Activated CD8-positive, alpha-beta memory T cell treated with anti-CD3 and anti-CD28 coated beads for 24 hours (primary cell): Measurements from ENCODE around the gene PISD.

Experiments
- DNase-seq: peaks from one replicate; pipeline ENCODE4 v3.0.0-alpha.2; 2020

Gene PISD

DNA sequence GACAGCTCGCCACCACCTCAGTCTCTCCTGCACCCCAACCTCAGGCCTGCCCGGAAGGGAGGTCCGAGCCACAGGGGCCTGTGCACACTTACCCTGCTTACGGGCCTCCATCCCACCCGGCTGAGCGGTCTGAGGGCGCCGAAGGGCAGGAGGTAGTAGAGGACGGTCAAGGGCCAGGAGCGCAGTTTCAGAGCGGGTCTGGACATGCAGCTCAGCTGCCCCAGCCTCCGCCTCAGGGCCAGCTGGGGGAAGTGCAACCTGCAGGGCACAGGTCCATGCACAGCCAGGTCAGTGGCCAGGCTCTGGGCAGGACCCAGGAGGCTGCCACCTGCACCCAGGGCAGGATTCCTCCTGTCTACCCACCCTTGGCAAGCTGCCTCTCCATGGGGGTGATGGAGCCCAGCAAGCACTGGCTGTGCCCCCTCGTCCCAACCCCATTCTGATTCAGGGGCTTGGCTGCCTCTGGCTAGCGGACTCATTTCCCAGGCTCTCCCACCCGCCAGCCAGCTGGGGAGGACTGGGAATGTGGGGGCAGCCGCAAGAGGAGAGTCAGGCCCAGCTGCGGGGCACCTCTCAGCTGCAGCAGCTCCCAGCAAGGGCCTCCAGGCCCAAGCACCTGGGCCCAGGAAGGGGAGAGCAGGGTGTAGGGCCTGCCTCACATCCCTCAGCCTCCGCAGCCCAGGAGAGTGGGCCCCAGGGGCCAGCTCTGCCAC lies 38.3 kb downstream of the PISD start:
- DNase-seq: no peak

DNA sequence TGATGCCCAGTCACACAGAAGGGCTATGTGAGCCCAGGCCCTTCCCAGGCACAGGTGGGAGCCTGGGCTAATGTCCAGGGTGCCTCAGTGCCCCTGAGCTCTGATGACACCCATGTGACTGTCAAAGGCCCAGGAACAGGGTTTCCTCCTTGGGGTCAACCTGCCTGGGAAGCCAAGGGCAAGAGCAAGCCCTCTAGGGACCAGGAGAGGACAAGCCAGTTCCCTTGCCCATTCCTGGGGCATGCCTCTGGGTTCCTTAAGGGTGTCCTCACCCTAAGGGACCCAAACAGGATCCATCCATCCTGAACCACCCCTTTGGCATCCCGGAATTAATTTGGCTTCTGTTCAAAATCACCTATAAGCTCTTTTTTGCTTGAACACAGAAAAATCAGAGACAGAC lies 39.0 kb downstream of the PISD start:
- no peak for DNase-seq

DNA sequence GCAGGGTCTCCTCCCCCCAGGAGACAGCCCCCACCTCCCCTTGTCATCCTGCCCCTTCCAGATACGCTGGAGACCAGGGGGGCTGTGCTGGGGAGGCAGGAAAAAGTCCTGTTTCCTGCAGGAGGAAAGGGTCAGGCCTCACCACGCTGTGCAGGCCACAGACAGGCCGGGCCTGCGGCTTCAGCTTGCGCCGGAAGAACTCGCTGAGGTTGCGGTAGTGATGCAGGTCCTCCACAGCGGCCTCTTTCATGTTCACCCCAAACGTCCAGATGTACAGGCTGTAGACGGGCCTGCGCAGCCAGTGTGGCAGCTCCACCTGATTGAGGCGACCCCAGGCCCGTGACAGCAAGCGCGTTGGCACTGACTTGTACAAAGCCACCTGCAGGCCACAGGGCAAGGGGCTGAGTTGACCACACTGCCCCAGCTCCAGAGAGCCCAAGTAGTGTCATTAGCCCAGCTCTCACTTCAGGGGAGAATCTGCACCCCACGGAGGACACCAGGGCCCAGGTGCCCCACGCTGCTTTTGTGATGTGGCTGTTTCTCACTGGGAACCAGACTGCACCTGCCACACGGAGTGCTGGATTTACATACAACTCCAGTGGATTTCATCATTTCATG lies 40.4 kb downstream of the PISD start:
- DNase-seq: no peak

DNA sequence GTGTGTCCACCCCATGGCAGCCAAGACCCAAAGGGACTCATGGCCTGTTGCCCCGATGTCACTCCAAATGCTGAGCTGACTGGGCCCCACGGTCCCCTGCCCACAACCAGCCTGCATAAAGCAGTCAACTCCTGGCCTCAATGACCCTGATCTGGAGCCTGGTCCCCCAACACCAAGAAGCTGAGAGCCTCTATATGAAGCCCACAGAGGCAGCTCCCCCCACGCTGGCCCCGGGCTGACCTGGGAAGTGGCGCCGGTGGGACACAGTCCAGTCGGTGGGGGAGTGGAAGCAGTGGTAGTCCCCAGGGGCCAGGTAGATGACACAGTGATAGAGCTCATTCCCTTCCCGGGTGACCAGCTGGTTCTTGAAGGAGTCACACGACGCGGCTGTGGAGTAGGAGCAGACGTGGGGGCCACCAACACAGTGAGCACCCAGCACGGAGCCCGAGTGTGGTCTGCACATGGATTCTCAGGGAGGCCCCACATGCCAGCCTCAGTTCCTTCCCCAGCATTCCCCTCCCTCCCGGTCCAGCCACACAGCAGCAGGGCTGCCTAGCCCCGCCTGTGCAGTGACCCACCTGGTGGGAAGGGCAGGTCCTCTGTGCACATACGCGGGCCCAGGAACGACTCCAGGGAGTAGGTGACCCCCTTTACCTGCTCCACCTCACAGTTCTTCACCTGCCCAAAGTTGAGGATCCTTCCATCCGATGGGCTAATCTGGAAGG lies 41.1 kb downstream of the PISD start:
- DNase-seq: no peak

DNA sequence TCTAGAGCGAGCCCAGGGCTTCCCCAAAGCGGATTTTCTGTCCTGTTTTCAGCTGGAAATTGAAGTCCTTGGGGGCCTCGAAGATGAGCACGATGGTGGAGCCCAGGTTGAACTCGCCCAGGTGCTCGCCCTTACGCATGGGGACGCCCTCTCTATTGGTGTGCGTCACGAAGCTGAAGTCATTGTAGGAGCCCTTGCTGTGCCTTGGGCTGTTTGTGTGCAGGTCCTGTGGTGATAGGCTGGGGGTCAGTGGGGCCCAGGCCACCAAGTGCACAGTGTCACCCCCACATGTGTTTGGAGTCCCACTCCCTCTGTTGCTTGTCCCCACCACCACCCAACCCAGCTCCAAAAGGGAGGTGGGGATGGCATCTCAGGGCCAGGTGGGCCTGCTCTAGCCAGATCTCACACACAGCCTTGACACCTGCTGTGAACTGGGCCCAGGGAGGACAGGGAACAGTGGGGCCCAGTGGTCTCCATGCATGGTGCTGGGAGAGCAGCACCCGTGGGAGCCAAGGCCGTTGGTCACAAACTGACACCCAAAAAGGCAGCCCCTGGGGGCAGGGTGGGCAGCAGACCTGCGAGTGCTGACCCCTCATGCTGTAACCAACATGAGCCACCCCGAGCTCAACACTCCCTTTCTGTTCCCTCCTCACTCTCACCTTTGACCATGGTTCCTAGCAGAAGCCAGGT lies 42.3 kb downstream of the PISD start:
- DNase-seq: no peak

DNA sequence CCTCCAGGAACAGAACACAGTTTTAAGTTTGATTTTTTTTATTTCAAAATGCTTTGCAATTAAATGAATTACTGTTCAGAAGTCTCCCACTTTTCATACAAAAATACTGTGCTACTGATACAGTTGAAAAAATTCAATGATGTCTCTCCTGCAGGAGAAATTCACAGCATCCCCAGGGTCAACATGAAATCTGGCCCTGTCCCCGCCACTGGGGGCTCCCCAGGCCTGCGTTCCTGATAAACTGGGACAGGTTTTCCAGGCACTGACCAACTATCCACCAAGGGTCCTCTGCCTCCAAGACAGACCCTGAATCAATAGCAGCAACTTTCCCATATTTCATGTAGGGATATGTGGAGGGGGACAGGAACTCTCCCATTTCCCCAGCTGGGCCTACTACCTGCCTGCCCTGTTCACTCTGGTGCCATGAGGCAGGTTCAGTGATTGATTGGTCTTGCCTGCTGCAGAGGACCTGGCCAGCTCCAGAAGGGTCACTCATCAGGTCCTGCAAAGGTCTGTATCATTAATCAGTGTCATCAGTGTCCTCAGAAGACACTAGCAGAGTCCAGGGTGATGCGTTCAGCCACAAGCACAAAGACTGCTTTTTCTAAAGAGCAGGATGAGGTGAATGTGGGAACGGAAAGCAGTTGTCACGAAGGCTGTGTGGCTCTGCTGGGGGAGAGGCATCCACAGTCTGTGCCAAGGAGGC lies 43.4 kb downstream of the PISD start:
- no peak for DNase-seq

DNA sequence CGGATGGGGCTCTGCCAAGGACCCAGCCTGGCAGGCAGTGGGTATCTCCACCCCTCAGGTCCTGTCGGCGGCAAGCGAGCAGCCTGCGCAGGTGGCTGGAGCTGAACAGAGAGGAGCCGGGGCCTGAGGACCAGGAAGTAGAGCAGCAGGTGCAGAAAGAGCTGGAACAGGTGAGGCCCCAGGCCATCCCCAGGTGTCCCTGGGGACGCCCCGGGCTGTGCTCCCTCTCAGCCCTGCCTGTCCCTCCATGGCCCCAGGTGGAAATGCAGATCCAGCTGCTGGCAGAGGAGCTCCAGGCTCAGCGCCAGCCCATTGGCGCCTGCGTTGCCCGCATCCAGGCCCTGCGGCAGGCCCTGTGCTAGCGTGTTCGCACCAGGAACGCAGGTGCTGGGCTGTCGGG lies 44.0 kb downstream of the PISD start:
- DNase-seq: no peak

DNA sequence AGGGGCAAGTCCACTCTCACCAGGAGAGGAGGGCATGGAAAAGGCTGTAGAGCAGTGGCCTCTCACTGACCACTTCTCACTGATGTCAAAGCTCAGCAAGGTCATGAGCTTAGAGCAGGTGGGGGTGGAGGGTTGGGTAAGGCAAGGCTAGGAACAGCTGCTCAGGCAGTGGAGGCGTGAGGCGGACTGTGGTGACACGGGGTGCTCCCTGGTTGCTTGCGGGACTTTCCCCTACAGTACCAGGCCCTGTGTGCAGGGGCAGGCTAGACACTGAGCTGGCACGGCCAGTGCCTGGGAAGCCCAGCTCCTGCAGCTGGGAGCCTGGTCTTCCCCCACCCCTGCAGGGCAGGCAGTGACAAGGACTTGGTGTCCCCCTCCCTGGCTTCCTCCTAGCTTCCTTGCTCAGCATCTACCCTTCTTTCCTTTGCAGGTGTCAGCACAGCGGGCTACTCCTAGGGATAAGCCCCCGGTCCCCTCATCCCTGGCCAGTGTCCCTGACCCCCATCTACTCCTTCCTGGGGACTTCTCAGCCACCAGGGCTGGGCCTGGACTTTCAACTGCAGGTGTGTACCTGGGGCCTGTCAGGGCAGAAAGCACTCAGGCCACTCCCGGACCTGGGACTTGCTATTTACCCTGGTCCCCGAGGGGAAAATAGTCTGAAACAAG lies 45.6 kb downstream of the PISD start:
- no peak for DNase-seq

DNA sequence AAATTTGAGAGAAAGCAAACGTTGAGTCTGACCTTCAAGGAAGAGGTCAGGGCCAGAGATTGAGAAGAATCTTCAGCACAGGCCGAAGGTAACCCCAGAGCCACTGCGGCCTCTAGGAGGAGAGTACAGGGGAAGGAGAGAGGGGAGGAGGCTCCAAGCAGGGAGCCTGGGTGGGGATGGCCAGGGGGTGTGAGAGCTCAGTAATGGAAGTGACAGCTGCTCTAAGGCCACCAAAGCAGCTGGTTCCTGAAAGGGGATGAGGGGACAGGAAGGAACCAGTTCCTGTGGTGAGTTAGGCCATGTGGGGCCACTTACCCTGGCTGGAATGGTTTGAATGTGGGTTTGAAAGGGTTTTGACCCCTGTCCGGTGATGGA lies 46.1 kb downstream of the PISD start:
- no peak for DNase-seq

DNA sequence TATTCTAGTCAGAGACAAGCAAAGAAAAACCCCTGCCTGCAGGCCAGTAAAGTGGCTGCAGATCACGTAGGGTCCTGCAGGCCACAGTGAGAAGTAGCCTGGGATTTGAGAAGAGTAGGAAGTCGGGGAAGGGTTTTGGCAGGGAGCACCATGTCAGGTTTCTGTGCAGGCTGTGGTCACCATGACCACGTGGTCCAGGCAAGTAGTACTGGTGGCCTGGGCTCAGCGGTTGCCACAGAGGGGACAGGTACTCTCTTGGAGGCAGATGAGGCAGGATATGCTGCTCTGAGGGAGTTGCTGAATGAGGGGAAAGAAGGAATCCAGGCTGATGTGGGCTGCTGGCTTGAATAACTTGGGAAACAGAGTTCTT lies 46.5 kb downstream of the PISD start:
- no peak for DNase-seq

DNA sequence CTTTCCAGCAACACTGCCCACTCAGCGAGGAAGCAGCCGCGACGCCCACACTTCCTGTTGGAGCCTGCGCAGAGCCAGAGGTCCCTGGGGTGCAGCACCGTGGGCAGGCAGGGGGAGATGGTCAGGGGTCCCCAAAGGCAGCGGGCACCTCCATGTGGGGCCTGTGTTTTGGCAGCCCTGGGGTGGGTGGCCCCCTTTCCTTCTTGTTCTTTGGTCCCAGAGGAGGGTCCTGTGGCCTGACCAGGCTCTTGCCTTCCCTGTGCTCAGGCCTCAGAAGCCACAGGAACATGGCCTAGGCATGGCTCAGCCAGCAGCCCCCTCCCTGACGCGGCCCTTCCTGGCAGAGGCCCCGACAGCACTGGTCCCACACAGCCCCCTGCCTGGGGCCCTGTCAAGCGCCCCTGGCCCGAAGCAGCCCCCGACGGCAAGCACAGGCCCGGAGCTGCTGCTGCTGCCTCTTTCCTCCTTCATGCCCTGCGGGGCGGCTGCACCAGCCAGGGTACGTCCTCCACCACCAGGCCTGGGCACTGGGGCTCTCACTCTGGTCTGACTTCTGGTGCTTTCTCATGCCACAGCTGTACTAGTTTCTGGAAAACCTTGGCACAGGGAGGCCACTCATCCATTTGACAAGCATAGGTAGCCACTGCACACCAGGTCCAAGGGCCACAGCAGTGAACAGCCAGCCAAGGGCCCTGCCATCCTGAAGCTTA lies 47.1 kb downstream of the PISD start:
- DNase-seq: no peak

DNA sequence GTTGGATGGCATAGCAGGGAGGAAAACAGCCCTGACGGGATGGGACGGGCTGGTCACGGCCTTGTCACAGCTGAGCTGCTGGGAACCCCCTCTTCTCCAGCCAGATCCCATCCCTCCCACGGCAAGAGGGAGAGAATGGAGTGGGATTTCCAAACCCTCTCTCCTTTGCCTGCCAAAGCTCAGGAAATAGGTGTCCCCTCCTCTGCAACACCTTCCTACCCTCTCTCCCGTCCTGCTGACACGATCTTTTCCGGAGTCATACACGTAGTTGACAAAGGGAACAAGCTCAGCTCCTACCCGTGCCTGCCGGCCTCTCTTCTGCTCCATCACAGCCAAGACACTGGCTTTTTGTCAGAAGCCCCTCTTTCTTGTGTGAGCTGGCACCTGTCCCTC lies 48.1 kb downstream of the PISD start:
- DNase-seq: no peak

DNA sequence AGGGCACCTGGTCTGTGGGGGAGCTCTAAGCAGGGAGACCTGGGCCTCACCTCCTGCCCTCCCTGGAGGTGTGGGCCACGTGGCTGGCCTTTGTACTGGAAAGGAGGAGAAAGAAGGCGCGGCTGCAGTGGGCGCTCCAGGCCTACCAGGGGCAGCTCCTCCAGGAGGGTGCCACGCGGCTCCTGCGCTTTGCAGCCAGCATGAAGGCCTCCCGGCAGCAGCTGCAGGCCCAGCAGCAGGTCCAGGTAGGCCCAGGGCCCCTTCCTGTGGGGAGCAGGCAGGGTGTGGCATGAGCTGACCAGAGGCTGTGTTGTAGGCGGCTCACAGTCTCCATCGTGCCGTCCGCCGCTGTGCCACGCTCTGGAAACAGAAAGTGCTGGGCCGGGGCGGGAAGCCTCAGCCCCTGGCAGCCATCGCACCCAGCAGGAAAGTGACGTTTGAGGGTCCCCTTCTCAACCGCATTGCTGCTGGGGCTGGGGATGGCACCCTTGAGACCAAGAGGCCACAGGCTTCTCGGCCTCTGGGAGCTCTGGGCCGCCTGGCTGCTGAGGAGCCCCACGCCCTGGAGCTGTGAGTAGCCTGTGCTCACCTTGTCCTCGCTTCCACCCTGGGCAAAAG lies 48.6 kb downstream of the PISD start:
- no peak for DNase-seq

DNA sequence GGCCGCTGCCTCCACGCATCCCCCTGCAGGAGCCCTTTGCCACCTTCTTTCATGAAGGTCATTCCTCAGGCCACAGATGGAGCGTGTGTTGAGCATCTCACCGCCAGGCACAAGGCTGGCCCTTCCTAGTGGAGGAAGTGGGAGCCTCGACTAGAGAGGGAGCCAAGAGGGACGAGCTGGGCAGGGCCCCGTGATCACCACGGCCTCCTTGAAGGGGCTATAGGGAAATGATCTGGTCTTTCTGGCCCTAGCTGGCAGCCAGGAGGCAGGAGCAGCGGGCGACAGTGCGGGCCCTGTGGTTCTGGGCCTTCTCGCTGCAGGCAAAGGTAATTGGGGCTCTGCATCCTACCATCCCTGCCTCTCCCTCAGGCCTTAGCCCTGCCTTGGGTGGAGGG lies 49.1 kb downstream of the PISD start:
- DNase-seq: no peak

DNA sequence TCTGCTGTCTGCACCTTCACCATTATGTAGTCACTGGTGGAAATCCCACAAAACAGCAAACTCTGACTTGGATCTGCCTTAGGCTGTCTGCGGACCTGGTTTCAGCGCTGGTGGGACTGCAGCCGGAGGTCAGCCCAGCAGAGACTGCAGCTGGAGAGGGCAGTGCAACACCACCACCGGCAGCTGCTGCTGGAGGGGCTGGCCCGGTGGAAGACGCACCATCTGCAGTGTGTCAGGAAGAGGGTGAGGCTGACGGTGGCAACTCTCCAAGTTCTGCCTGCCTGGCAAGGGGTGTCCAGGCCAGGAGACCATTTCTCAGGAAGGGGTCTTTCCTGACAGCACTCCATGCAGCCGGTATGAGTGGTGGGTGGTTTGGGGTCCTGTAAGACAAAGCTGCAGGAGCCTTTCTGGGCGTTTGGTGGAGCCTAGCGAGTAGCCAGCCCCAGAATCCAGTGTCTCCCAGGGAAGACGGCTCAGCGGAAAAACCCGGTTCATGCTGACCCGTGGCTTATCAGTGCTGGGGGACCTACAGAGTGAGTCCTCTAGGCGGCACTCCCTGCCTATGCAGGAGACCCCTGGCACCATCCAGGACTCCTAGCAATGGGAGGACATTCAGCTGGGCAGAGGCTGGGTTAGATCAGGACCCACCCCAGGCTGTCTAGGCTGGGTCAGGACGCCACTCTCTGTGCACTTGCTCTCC lies 50.8 kb downstream of the PISD start:
- no peak for DNase-seq

DNA sequence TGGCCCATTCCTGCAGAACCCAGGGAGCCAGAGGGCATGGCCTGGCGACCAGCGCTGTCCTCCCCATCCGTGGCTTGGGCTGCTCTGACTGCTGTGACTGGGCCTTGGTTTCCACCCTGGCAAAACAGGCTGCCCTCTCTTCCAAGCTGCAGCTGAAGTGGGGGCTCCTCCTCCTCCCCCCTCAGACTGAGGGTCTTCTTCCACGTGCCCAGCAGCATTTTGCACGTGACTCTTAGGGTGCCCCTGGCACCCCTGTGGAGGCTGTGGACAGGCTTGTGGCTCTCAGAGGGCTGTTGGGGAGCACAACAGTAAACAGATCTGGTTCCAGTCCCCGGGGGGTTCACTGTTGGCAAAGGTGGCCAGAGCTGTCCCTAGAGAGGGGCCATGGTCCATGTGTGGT lies 51.4 kb downstream of the PISD start:
- no peak for DNase-seq

DNA sequence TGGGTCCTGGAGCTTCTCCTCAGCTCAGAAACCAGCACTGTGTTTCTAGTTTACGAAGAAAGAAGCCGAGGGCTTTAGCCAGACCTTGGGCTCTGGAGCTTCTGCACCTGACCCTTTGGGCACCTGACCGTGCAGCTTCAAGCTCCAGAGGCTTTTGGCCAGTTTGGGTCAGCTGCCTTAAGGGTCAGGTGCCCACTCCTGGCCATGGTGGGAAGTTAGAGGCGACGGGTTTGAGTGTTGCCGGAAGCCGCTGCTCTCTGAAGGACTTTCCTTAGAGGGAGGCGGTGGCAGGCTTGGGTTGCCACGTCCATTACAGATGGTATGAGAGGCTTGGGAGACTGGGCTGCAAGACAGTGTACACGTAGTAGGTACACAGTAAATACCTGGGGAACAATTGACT lies 52.3 kb downstream of the PISD start:
- no peak for DNase-seq

DNA sequence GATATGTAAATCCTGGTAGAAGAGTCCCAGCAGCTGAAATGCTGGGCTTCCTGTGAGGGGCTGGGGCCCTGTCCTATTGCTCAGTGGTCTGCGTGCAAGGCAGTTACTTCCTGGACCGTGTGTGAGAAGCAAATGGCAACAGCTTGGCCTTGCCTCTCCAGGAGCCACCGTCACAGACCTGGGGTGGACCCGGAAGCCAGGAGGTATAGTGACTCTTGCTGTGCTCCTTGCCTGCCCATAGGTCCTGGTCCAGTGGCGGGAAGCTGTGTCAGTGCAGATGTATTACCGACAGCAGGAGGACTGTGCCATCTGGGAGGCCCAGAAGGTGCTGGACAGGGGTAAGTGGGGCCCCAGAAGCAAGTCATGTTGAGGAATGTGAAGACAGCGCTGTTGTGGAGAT lies 54.3 kb downstream of the PISD start:
- DNase-seq: no peak

DNA sequence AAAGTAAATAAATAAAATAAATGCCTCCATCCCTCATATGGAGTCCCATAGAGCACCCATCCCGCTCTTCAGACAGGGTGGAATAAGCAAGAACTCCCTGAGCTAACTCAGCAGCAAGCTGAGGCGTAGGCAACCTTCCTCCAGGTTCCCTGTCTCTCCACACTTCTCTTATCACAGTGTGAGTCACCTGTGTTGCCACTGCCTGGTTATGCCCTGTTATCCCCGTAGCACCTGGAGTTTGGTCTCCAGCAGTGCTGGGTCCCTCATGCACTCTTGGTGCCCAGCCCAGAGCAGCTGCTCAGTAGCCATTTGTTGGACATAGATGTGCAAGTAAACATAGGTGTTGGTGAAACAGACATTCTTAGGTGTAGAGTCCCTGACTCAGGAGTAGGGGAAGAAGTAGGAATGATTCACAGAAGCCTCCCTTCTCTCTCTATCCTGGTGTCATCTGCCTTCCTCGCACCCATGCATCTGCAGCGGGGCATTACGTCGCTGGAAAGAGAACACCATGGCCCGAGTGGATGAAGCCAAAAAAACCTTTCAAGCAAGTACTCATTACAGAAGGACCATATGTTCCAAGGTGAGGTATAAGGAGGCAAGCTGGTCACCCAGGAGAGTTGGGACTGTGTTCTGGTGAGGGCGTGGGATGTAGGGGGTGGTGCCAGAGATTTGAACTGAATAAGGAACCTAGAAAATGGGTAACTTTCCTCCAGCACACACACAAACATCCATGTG lies 56.0 kb downstream of the PISD start:
- no peak for DNase-seq
